ENCODE measurements around the gene FAAH2.
A peak's percentile ranks its signal among the peaks of the same experiment; 100 is the strongest.
"Not testable (repeated sequence)": the region's sequence is repeated elsewhere in the genome, so short reads cannot be mapped to it uniquely, and the experiment has no call there.

FAAH2 gene

DNA sequence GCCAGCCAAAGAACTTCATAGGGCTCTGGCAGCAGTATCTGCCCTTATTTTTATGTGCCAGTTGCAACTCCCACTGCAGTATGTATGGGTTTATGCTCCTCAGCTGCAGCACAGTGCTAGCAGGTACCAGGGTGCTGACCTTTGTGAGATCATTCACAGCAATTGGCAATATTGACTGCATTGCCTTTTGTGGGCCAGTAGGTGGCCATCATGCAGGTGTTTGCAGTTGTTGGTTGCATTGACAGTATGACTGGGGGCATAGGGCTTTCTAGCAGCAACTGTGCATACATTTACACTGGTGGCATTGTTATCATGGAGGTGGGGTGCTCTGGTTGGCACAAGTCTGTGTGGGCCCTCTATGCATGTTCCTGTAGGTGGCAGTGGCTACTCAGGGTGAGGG is 42.5 kb downstream of the FAAH2 start:
- TF ChIP-seq SUZ12 (IDR thresholded peaks at IDR 0.05; ENCODE audit: extremely low read depth, insufficient read depth, insufficient read length): no peak
- no peak for TF ChIP-seq ZNF274 (IDR thresholded peaks at IDR 0.05; ENCODE audit: low read depth, low read length)
- TF ChIP-seq YY1 (IDR thresholded peaks at IDR 0.05; ENCODE audit: insufficient read depth, insufficient read length): no peak
- Histone ChIP-seq H3K9ac (ENCODE audit: insufficient read length, low read depth) (no peak overlapping the region), H3K4me3 (ENCODE audit: insufficient read length, low read depth) (no peak overlapping the region), H3K9me3 (ENCODE audit: insufficient read depth, low read length) (no peaks in the 10 kb centered on the region; the same call in 1 of the 2 replicates), H3K4me1 (ENCODE audit: insufficient read depth, insufficient read length) (no peaks in the 10 kb centered on the region), H3K36me3 (ENCODE audit: insufficient read depth, insufficient read length, low read length) (no peaks in the 10 kb centered on the region), H3K27me3 (ENCODE audit: insufficient read depth, insufficient read length) (no peaks in the 10 kb centered on the region)
- DNase-seq (ENCODE audit: low read depth, low spot score): no peak

DNA sequence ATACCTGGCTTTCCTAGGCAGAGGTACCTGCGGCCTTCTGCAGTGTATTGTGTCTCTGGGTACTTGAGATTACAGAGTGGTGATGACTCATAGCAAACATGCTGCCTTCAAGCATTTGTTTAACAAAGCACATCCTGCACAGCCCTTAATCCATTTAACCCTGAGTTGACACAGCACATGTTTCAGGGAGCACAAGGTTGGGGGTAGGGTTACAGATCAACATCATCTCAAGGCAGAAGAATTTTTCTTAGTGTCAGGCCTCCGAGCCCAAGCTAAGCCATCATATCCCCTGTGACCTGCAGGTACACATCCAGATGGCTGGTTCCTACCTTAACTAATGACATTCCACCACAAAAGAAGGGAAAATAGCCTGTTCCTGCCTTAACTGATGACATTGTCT is 49.3 kb downstream of the FAAH2 start:
- not testable (repeated sequence) for H3K27me3 ChIP-seq (ENCODE audit: insufficient read depth, insufficient read length); H3K9me3 ChIP-seq (ENCODE audit: insufficient read depth, low read length); H3K4me3 ChIP-seq (ENCODE audit: insufficient read length, low read depth); H3K9ac ChIP-seq (ENCODE audit: insufficient read length, low read depth); H3K36me3 ChIP-seq (ENCODE audit: insufficient read depth, insufficient read length, low read length); H3K4me1 ChIP-seq (ENCODE audit: insufficient read depth, insufficient read length)
- DNase-seq (ENCODE audit: low read depth, low spot score): peak; percentile 25

DNA sequence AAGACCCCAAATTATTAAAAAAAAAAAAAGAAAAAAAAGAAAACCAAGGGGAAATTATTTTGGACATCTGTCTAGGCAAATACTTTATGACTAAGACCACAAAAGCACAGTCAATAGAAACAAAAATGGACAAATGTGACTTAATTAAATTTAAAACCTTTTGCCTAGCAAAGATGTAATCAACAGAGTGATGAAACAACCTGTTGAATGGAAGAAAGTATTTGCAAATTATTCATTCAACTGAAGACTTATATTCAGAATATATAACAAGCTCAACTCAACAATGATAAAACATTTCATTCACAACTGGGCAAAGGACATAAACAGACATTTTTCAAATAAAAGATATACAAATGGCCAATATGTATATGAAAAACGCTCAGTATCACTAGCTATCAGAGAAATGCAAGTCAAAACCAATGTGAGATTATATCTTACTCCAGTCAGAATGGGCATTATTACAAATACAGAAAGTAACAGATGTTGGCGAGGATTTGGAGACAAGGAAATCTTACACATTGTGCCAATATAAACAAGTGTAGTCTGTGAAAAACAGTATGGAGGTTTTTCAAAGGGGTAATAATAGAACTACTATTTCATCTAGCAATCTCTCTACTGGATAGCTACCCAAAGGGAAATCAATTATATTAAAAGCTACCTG is 67.1 kb downstream of the FAAH2 start:
- no peak overlapping the region for H3K4me3 ChIP-seq (ENCODE audit: insufficient read length, low read depth)
- no peaks in the 10 kb centered on the region for H3K4me1 ChIP-seq (ENCODE audit: insufficient read depth, insufficient read length)
- no peaks in the 10 kb centered on the region for H3K27me3 ChIP-seq (ENCODE audit: insufficient read depth, insufficient read length)
- H3K9me3 ChIP-seq (ENCODE audit: insufficient read depth, low read length): no peaks in the 10 kb centered on the region
- H3K36me3 ChIP-seq (ENCODE audit: insufficient read depth, insufficient read length, low read length): no peaks in the 10 kb centered on the region
- no peak for TF ChIP-seq ZNF274 (IDR thresholded peaks at IDR 0.05; ENCODE audit: low read depth, low read length)
- TF ChIP-seq SUZ12 (IDR thresholded peaks at IDR 0.05; ENCODE audit: extremely low read depth, insufficient read depth, insufficient read length): no peak
- no peak for TF ChIP-seq YY1 (IDR thresholded peaks at IDR 0.05; ENCODE audit: insufficient read depth, insufficient read length)
- DNase-seq (ENCODE audit: low read depth, low spot score): no peak
- no peak overlapping the region for H3K9ac ChIP-seq (ENCODE audit: insufficient read length, low read depth)

DNA sequence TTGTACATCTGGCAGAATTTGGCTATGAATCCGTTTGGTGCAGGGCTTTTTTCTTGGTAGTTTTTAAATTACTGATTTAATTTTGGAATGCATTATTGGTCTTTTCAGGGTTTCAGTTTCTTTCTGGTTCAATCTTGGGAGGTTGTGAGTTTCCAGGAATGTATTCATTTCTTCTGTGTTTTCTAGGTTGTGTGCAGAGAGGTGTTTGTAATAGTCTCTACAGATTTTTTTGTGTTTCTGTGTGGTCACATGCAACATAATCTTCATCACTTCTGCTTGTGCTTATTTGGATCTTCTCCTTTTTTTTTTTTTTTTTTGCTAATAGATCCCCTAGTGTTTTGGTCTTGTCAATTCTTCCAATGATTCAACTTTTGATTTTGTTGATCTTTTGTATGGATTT is 77.6 kb downstream of the FAAH2 start:
- no peaks in the 10 kb centered on the region for H3K27me3 ChIP-seq (ENCODE audit: insufficient read depth, insufficient read length)
- H3K9ac ChIP-seq (ENCODE audit: insufficient read length, low read depth): no peak overlapping the region

DNA sequence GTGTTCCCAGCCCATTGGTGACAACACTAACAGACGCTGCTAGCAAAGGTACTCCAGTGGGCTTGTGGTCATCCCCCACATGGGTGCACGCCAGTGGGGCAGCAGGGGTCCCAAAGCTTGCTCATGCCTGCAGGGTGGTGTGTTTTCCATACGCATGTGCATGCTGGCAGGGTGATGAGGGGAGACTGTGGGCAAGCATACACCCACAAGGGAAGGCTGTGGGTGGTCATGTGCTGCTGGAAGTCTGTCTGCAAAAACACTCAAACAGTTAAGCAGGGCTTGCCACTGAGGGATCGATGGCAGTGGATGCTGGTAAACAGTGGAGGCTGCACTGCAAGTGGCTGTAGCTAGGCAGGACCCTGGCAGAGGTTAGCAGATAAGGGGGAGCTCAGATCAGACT is 79.9 kb downstream of the FAAH2 start:
- H3K9me3 ChIP-seq (ENCODE audit: insufficient read depth, low read length): no peaks in the 10 kb centered on the region
- H3K4me1 ChIP-seq (ENCODE audit: insufficient read depth, insufficient read length): no peaks in the 10 kb centered on the region
- no peaks in the 10 kb centered on the region for H3K27me3 ChIP-seq (ENCODE audit: insufficient read depth, insufficient read length)
- no peaks in the 10 kb centered on the region for H3K36me3 ChIP-seq (ENCODE audit: insufficient read depth, insufficient read length, low read length)
- TF ChIP-seq ZNF274 (IDR thresholded peaks at IDR 0.05; ENCODE audit: low read depth, low read length) (no peak), YY1 (IDR thresholded peaks at IDR 0.05; ENCODE audit: insufficient read depth, insufficient read length) (no peak), SUZ12 (IDR thresholded peaks at IDR 0.05; ENCODE audit: extremely low read depth, insufficient read depth, insufficient read length) (no peak)
- no peak for DNase-seq (ENCODE audit: low read depth, low spot score)
- no peak overlapping the region for H3K4me3 ChIP-seq (ENCODE audit: insufficient read length, low read depth)
- no peak overlapping the region for H3K9ac ChIP-seq (ENCODE audit: insufficient read length, low read depth)

More for the DNA sequence above, 77.6 kb downstream of the FAAH2 start:
- Histone ChIP-seq H3K36me3 (ENCODE audit: insufficient read depth, insufficient read length, low read length) (no peaks in the 10 kb centered on the region), H3K9me3 (ENCODE audit: insufficient read depth, low read length) (no peaks in the 10 kb centered on the region), H3K4me3 (ENCODE audit: insufficient read length, low read depth) (no peak overlapping the region), H3K4me1 (ENCODE audit: insufficient read depth, insufficient read length) (no peaks in the 10 kb centered on the region)
- no peak for TF ChIP-seq ZNF274 (IDR thresholded peaks at IDR 0.05; ENCODE audit: low read depth, low read length)
- TF ChIP-seq YY1 (IDR thresholded peaks at IDR 0.05; ENCODE audit: insufficient read depth, insufficient read length): no peak
- TF ChIP-seq SUZ12 (IDR thresholded peaks at IDR 0.05; ENCODE audit: extremely low read depth, insufficient read depth, insufficient read length): no peak
- no peak for DNase-seq (ENCODE audit: low read depth, low spot score)

DNA sequence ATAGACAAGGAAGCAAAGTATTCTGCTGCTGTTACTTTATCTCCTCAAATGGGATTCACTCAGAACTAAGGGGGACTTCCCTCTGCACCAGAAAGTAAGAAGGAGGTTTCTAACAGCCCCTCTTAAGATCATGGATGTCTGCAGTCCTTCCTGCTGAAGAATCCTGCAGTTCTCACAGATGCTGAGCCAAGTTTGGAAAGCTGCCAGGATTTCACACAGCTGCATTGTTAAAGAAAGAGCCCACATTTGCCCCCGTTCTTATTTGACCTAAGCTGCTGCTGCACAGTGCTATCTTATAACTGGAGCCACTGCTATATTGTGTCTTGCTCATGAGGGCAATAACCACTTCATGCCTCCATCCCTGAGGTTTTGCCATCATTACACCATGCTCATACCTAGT is 81.1 kb downstream of the FAAH2 start:
- Histone ChIP-seq H3K36me3 (ENCODE audit: insufficient read depth, insufficient read length, low read length) (no peaks in the 10 kb centered on the region), H3K4me1 (ENCODE audit: insufficient read depth, insufficient read length) (no peaks in the 10 kb centered on the region), H3K4me3 (ENCODE audit: insufficient read length, low read depth) (no peak overlapping the region), H3K9me3 (ENCODE audit: insufficient read depth, low read length) (no peaks in the 10 kb centered on the region), H3K9ac (ENCODE audit: insufficient read length, low read depth) (no peak overlapping the region), H3K27me3 (ENCODE audit: insufficient read depth, insufficient read length) (no peaks in the 10 kb centered on the region)
- no peak for DNase-seq (ENCODE audit: low read depth, low spot score)
- TF ChIP-seq ZNF274 (IDR thresholded peaks at IDR 0.05; ENCODE audit: low read depth, low read length) (no peak), YY1 (IDR thresholded peaks at IDR 0.05; ENCODE audit: insufficient read depth, insufficient read length) (no peak), SUZ12 (IDR thresholded peaks at IDR 0.05; ENCODE audit: extremely low read depth, insufficient read depth, insufficient read length) (no peak)

DNA sequence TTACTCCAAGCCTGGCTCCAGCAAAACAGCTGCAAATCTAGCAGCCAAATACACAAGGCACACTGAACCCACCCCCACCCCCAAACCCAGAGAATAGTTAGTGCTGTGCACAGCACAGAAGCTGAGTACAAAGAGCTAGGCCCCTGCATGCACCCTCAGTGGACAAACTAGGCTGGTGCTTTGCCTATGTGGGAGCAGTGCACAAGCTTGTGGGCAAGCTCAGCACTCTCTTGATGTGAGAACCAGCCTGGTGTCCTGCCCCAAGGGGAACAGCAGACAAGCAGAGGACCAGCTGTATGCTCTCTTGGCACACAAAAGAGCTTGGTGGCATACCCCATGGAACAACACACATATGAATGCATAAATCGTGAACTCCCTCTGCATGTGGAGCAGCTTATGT is 81.7 kb downstream of the FAAH2 start:
- Histone ChIP-seq H3K9ac (ENCODE audit: insufficient read length, low read depth) (no peak overlapping the region), H3K4me3 (ENCODE audit: insufficient read length, low read depth) (no peak overlapping the region), H3K4me1 (ENCODE audit: insufficient read depth, insufficient read length) (no peaks in the 10 kb centered on the region), H3K27me3 (ENCODE audit: insufficient read depth, insufficient read length) (no peaks in the 10 kb centered on the region), H3K36me3 (ENCODE audit: insufficient read depth, insufficient read length, low read length) (no peaks in the 10 kb centered on the region), H3K9me3 (ENCODE audit: insufficient read depth, low read length) (no peaks in the 10 kb centered on the region)
- DNase-seq (ENCODE audit: low read depth, low spot score): no peak
- TF ChIP-seq YY1 (IDR thresholded peaks at IDR 0.05; ENCODE audit: insufficient read depth, insufficient read length) (no peak), ZNF274 (IDR thresholded peaks at IDR 0.05; ENCODE audit: low read depth, low read length) (no peak), SUZ12 (IDR thresholded peaks at IDR 0.05; ENCODE audit: extremely low read depth, insufficient read depth, insufficient read length) (no peak)
